Measurements from ENCODE around the gene NPTXR.

- TF ChIP-seq CTCF (IDR thresholded peaks at IDR 0.05) (no peak), POLR2A (IDR thresholded peaks at IDR 0.05) (no peak)
Observed at GRCh38 chr22:38852522-38852921, 8.7 kb upstream of the NPTXR start.

All from lower leg skin (tissue), 3 donors.